ENCODE data around the gene SHB.

DNA sequence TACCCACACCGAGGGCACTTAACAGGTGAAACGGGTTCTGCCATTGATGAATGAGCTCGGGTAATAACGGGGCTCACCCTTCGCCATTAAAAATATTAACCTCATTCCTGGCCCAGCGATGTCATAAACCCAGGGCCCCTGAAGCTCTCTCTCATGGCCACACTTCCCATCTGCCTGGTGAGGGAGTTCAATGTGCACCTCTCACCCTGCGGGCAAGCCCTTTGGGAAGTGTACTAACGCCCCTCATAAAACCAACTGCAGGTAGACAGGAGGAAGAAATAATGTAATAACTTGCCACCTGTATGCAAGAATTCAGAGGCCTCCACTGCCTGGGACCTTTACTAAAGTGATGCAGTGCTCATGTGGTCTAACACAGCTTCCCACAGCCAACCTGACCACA is 35.1 kb downstream of the SHB start:
- TF ChIP-seq CTCF (optimal IDR thresholded peaks at IDR 0.05 in 1 of 3, IDR thresholded peaks at IDR 0.05 in 1 of 3, conservative IDR thresholded peaks at IDR 0.05 in 1 of 3; ENCODE audit: extremely low read depth in 1 of 3, insufficient read depth in 2 of 3, low read length in 3 of 3), result no peak
- TF ChIP-seq EZH2 (IDR thresholded peaks at IDR 0.05; ENCODE audit: low read length), result no peak
